Liver (tissue), 9 donors: Measurements from ENCODE around the gene LITAFD. TPM values are rescaled to one million over a fixed set of nuclear protein-coding genes. Genes with fewer than 3 reads are reported as not detected.
"Not testable (repeated sequence)": the region's sequence is repeated elsewhere in the genome, so short reads cannot be mapped to it uniquely, and the experiment has no call there.

Source experiments
- DNase-seq: peaks from one replicate; pipeline ENCODE4 v3.0.0-alpha.2; 2017; ENCODE audit warnings: low spot score
- H3K27ac ChIP-seq, 2 donors: one replicate each; pipeline ENCODE4 v1.7.0; 2013; ENCODE audit warnings: inconsistent platforms in 2 of 2, low read length in 2 of 2, control low read depth in 1 of 2, low read depth in 1 of 2, mild to moderate bottlenecking in 1 of 2
- H3K27me3 ChIP-seq, 4 donors: one replicate each; pipeline versions ENCODE4 v1.6.1 to v1.7.0; 2013; ENCODE audit warnings: low read length in 3 of 4, inconsistent platforms in 1 of 4, mild to moderate bottlenecking in 1 of 4, moderate library complexity in 1 of 4; ENCODE audit not compliant: control insufficient read depth in 4 of 4, insufficient read depth in 4 of 4
- H3K36me3 ChIP-seq, 4 donors: one replicate each; pipeline versions ENCODE4 v1.6.1 to v1.7.0; 2013; ENCODE audit warnings: low read length in 3 of 4, mild to moderate bottlenecking in 3 of 4, low read depth in 1 of 4, moderate library complexity in 1 of 4; ENCODE audit not compliant: control insufficient read depth in 4 of 4, insufficient read depth in 3 of 4
- H3K4me1 ChIP-seq, 4 donors: one replicate each; pipeline versions ENCODE4 v1.6.1 to v1.7.0; 2013; ENCODE audit warnings: low read length in 3 of 4, mild to moderate bottlenecking in 3 of 4, moderate library complexity in 1 of 4; ENCODE audit not compliant: control insufficient read depth in 4 of 4, insufficient read depth in 4 of 4
- H3K4me3 ChIP-seq, 3 donors: one replicate each; pipeline versions ENCODE4 v1.6.1 to v1.7.0; 2013; ENCODE audit warnings: low read length in 3 of 3, control low read depth in 1 of 3, low read depth in 1 of 3, mild to moderate bottlenecking in 1 of 3
- H3K9ac ChIP-seq, 2 donors: one replicate each; pipeline ENCODE4 v1.7.0; 2013; ENCODE audit warnings: low read length in 2 of 2, mild to moderate bottlenecking in 2 of 2, moderate library complexity in 2 of 2, control low read depth in 1 of 2, low read depth in 1 of 2
- H3K9me3 ChIP-seq, 4 donors: one replicate each; pipeline versions ENCODE4 v1.6.1 to v1.7.0; 2013; ENCODE audit warnings: low read length in 3 of 4; ENCODE audit not compliant: control insufficient read depth in 4 of 4
- ATF3 ChIP-seq: IDR thresholded peaks from 2 replicates; pipeline ENCODE4 v1.6.1; 2016; ENCODE audit warnings: antibody characterized with exemption
- EGR1 ChIP-seq, 2 donors: IDR thresholded peaks; 2 replicates each; pipeline ENCODE4 v1.6.1; 2016 to 2018; ENCODE audit warnings: antibody characterized with exemption in 2 of 2, low read depth in 2 of 2
- FOXA1 ChIP-seq: IDR thresholded peaks from 2 replicates; pipeline ENCODE4 v1.6.1; 2016; ENCODE audit warnings: antibody characterized with exemption
- GABPA ChIP-seq, 2 donors: IDR thresholded peaks in 1 of 2; conservative IDR thresholded peaks in 1 of 2; 2 replicates each; pipeline ENCODE4 v1.6.1; 2016; ENCODE audit warnings: antibody characterized with exemption in 2 of 2, mild to moderate bottlenecking in 1 of 2, moderate library complexity in 1 of 2
- HNF4G ChIP-seq: IDR thresholded peaks from 2 replicates; pipeline ENCODE4 v1.6.1; 2016; ENCODE audit warnings: antibody characterized with exemption
- MAX ChIP-seq: IDR thresholded peaks from 2 replicates; pipeline ENCODE4 v1.6.1; 2016; ENCODE audit warnings: antibody characterized with exemption
- NR2F2 ChIP-seq: IDR thresholded peaks from 2 replicates; pipeline ENCODE4 v1.6.1; 2016; ENCODE audit warnings: antibody characterized with exemption
- RAD21 ChIP-seq, 2 donors: IDR thresholded peaks; 2 replicates each; pipeline ENCODE4 v1.6.1; 2016; ENCODE audit warnings: antibody characterized with exemption in 2 of 2, mild to moderate bottlenecking in 2 of 2
- REST ChIP-seq: IDR thresholded peaks from 2 replicates; pipeline ENCODE4 v1.6.1; 2016; ENCODE audit warnings: antibody characterized with exemption, mild to moderate bottlenecking
- RXRA ChIP-seq, 2 donors: IDR thresholded peaks; 2 replicates each; pipeline ENCODE4 v1.6.1; 2017 to 2018; ENCODE audit warnings: antibody characterized with exemption in 2 of 2, mild to moderate bottlenecking in 1 of 2
- ZBTB33 ChIP-seq: IDR thresholded peaks from 2 replicates; pipeline ENCODE4 v1.6.1; 2016; ENCODE audit warnings: antibody characterized with exemption
- WGBS: extraction: QIAGEN DNeasy Blood & Tissue Kit; methylation state at CpG from one replicate; pipeline ENCODE4 v1.1.7; 2013; 5-methylcytosine and 5-hydroxymethylcytosine counted together
- polyA plus RNA-seq, 2 donors: library from polyadenylated mRNA; stranded (reverse) in 1 of 2; unstranded in 1 of 2; fragments of 200-250 nt in 1 of 2; fragments of >200 nt in 1 of 2; fragmentation: Nextera tagmentation in 1 of 2; extraction: Ambion mirVana in 1 of 2; gene quantifications; one replicate each; pipeline versions ENCODE4 v1.2.1 to v1.2.3, GENCODE V29; 2013 to 2015
- total RNA-seq, 2 donors: library from RNA; depleted of rRNA; stranded (reverse); fragments of >200 nt; gene quantifications; one replicate each; pipeline ENCODE4 v1.2.3, GENCODE V29; 2014
- donor health status: healthy.
- donor health status: healthy.
- donor health status: healthy.
- donor health status: healthy.
- donor health status: healthy.

LITAFD gene
- total and polyA plus RNA-seq, 4 donors, result not detected

- no peaks in the 10 kb centered on the region for H3K27me3 ChIP-seq
- H3K27ac ChIP-seq, result no peak overlapping the region
- DNase-seq, result no peak
- no peaks in the 10 kb centered on the region for H3K9me3 ChIP-seq
- no peak overlapping the region for H3K9ac ChIP-seq
- no peak overlapping the region for H3K4me3 ChIP-seq
- 90% methylated on average over 22 of the region's 22 CpGs for WGBS
- TF ChIP-seq GABPA (IDR thresholded peaks at IDR 0.05 in 1 of 2, conservative IDR thresholded peaks at IDR 0.05 in 1 of 2), result no peak
- no peak for TF ChIP-seq NR2F2
- TF ChIP-seq RAD21 (IDR thresholded peaks at IDR 0.05), result no peak
- TF ChIP-seq MAX, result no peak
- no peak for TF ChIP-seq ATF3
- no peak for TF ChIP-seq EGR1 (IDR thresholded peaks at IDR 0.05; ENCODE audit: low read depth in 2 of 2)
- no peak for TF ChIP-seq REST
- peaks cover 5 to 20% (median 13%) of the 10 kb centered on the region in 4 donors for H3K4me1 ChIP-seq
- H3K36me3 ChIP-seq, result no peaks in the 10 kb centered on the region
These were observed 8.9 kb upstream of the LITAFD start for GRCh38 chr16:8872967-8873865.

GRCh38 chr16:8873866-8874195 is 8.3 kb upstream of the LITAFD start:
- not testable (repeated sequence) for H3K9me3 ChIP-seq, H3K36me3 ChIP-seq, H3K27ac ChIP-seq, H3K4me3 ChIP-seq, H3K27me3 ChIP-seq, DNase-seq, H3K9ac ChIP-seq
- 94% methylated on average over 7 of the region's 7 CpGs for WGBS
- peaks cover 5 to 20% (median 13%) of the 10 kb centered on the region in 4 donors for H3K4me1 ChIP-seq

- TF ChIP-seq ATF3 (no peak), FOXA1 (no peak), HNF4G (no peak), ZBTB33 (no peak), RXRA (IDR thresholded peaks at IDR 0.05) (no peak)
- 70% methylated on average over 6 of the region's 6 CpGs for WGBS
These were observed 7.8 kb upstream of the LITAFD start for GRCh38 chr16:8874388-8874787.

GRCh38 chr16:8875317-8875716 is 6.8 kb upstream of the LITAFD start:
- WGBS, result 82% methylated on average over 7 of the region's 7 CpGs
- not testable (repeated sequence) for H3K9ac ChIP-seq, H3K36me3 ChIP-seq, DNase-seq, H3K27me3 ChIP-seq, H3K4me3 ChIP-seq, H3K9me3 ChIP-seq, H3K27ac ChIP-seq
- H3K4me1 ChIP-seq, result peaks cover 6 to 16% (median 12%) of the 10 kb centered on the region in 4 donors

More at GRCh38 chr16:8874388-8874787, 7.8 kb upstream of the LITAFD start:
- no peak overlapping the region for H3K4me3 ChIP-seq
- DNase-seq, result no peak
- no peak overlapping the region for H3K27ac ChIP-seq
- no peaks in the 10 kb centered on the region for H3K27me3 ChIP-seq
- no peaks in the 10 kb centered on the region for H3K36me3 ChIP-seq
- no peak overlapping the region for H3K9ac ChIP-seq
- H3K9me3 ChIP-seq, result no peaks in the 10 kb centered on the region
- peaks cover 5 to 17% (median 12%) of the 10 kb centered on the region in 4 donors for H3K4me1 ChIP-seq
